ENCODE results near the gene TAS2R46.
"Not testable (repeated sequence)": the region's sequence is repeated elsewhere in the genome, so short reads cannot be mapped to it uniquely, and the experiment has no call there.

The TAS2R46 gene

DNA sequence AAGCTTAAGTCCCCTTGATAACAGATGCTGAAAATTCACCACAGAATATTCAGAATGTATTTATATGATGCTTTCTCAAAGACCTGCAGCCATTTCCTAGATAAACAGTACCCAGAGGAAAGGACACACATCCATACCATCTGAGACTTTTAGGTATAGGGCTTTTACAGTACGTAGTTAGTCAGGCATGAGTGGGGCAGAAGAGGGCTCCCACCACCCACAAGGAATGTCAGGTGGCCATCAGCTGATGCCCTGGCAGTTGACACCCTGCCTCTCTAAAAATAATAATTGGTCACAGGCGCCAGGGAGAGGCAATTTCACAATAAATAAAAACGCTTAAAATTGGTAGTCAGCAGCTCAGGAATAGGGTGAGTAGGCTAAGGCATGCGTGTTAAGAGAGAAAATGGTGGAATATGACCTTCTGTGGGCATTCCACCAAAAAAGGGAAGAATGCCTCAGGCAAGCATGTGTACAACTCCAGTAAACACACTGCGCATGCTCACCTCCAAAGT lies 7.8 kb upstream of the TAS2R46 start:
- no peak overlapping the region for H3K4me3 ChIP-seq (ENCODE audit: low read depth, low read length)
- TF ChIP-seq, protein P1, sequence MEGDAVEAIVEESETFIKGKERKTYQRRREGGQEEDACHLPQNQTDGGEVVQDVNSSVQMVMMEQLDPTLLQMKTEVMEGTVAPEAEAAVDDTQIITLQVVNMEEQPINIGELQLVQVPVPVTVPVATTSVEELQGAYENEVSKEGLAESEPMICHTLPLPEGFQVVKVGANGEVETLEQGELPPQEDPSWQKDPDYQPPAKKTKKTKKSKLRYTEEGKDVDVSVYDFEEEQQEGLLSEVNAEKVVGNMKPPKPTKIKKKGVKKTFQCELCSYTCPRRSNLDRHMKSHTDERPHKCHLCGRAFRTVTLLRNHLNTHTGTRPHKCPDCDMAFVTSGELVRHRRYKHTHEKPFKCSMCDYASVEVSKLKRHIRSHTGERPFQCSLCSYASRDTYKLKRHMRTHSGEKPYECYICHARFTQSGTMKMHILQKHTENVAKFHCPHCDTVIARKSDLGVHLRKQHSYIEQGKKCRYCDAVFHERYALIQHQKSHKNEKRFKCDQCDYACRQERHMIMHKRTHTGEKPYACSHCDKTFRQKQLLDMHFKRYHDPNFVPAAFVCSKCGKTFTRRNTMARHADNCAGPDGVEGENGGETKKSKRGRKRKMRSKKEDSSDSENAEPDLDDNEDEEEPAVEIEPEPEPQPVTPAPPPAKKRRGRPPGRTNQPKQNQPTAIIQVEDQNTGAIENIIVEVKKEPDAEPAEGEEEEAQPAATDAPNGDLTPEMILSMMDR (IDR thresholded peaks at IDR 0.05; ENCODE audit: low read depth, low read length, missing control alignments): no peak
- no peak for DNase-seq (ENCODE audit: low read depth)

DNA sequence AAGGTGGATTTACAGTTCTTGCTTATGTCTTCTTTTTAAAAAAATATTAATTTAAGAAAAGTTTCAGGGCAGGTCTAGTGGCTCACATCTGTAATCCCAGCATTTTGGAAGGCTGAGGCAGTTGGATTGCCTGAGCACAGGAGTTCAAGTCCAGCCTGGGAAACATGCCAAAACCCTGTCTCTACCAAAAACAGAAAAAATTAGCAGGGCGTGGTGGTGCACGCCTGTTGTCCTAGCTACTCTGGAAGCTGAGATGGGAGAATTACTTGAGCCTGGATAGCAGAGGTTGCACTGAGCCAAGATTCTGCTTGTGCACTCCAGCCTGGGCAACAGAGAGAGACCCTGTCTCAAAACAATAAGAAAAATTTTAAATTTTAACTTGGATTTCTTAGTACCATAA lies 5.4 kb upstream of the TAS2R46 start:
- DNase-seq (ENCODE audit: low read depth): no peak
- TF ChIP-seq, protein P1 (IDR thresholded peaks at IDR 0.05; ENCODE audit: low read depth, low read length, missing control alignments): no peak
- no peak overlapping the region for H3K4me3 ChIP-seq (ENCODE audit: low read depth, low read length)

DNA sequence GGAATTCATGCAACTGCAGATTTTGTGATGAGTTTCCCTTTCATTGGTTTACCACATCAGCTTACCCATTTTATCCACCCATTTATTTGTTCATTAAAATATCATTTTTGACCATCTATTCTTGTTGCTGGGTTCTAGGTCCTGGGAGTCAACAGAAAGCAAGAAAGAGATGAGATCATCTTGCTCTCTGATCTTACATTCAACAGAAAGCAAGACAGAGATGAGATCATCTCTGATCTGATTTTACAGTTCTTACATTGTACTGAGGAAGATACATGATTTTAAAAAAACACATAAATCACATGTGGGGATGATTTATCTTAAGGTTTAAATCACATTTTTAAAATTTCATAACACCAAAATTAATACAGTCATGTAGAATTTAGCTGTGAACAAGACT lies 2.3 kb downstream of the TAS2R46 start:
- DNase-seq (ENCODE audit: low read depth): no peak
- TF ChIP-seq, protein P1 (IDR thresholded peaks at IDR 0.05; ENCODE audit: low read depth, low read length, missing control alignments): no peak
- no peak overlapping the region for H3K4me3 ChIP-seq (ENCODE audit: low read depth, low read length)

DNA sequence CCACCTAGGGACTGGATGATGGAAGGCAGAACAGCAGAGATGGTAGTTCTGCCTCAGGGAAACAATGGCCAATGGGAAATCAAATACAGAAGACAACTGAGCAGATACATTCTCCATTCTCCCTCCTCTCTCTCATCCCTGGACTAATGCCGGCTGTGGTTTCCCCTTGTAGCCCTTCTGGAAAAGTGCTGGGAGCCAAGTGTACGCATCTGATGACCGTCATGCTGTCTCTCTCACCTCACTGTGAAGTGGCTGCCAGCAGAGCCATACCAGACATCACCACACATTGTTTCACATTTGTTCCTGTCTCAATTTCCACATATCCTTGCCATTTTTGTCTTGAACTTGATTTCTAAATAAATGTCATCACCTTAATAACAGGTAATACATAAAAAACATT lies 3.1 kb downstream of the TAS2R46 start:
- DNase-seq (ENCODE audit: low read depth): no peak
- TF ChIP-seq, protein P1 (IDR thresholded peaks at IDR 0.05; ENCODE audit: low read depth, low read length, missing control alignments): no peak
- no peak overlapping the region for H3K4me3 ChIP-seq (ENCODE audit: low read depth, low read length)

DNA sequence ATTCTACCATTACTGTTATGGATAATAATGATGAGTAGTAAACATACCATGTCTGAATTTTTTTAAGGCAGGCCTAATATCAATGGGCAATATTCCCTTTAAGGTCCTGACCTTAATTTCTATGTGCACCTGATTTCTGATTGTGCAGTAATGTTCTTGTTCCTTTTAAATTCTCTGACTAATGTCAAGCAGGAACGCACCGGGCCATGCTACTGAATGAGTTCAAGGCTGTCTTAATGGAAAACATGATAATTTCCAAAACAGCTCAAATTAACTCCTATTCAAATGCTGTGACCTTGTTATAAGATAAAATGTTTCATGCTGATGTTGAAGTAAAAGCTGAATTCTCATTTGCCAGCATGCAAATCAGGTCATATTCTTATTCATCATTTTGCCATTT lies 6.8 kb downstream of the TAS2R46 start:
- no peak overlapping the region for H3K4me3 ChIP-seq (ENCODE audit: low read depth, low read length)
- no peak for DNase-seq (ENCODE audit: low read depth)
- TF ChIP-seq, protein P1 (IDR thresholded peaks at IDR 0.05; ENCODE audit: low read depth, low read length, missing control alignments): no peak

DNA sequence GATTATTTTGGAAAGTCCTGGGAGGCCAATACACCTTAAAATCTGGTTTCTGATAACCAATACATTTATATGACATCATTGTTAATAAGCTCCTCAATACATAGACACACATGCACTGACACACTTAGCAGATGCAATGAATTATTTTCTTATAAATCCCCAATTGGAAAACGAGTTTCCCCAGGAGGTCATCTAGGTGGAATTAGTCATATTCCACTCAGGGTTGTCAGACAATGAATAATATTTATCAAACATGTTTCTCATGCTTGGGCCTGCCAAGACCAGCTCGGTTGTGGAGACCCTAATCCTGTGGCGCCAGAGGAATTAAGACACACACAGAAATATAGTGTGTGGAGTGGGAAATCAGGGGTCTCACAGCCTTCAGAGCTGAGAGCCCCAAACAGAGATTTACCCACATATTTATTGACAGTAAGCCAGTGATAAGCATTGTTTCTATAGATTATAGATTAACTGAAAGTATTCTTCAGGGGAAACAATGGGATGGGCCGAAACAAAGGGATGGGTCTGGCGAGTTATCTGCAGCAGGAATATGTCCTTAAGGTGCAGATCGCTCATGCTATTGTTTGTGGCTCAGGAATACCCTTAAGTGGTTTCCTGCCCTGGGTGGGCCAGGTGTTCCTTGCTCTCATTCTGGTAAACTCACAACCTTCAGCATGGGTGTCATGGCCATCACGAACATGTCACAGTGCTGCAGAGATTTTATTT lies 12.1 kb downstream of the TAS2R46 start:
- not testable (repeated sequence) for H3K4me3 ChIP-seq (ENCODE audit: low read depth, low read length); DNase-seq (ENCODE audit: low read depth)

DNA sequence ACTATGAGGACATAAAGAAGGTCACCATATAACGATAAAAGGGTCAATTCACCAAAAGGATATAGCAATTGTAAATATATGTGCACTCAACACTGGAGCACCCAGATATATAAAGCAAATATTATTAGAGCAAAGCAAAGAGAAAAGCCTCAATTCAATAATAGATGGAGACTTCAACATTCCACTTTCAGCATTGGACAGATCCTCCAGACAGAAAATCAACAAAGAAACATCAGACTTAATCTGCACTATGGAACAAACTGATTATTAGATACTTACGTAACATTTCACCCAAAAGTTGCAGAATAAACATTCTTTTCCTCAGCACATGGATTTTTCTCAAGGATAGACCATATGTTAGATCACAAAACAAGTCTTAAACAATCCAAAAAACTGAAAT lies 20.7 kb downstream of the TAS2R46 start:
- not testable (repeated sequence) for DNase-seq (ENCODE audit: low read depth); H3K4me3 ChIP-seq (ENCODE audit: low read depth, low read length)

DNA sequence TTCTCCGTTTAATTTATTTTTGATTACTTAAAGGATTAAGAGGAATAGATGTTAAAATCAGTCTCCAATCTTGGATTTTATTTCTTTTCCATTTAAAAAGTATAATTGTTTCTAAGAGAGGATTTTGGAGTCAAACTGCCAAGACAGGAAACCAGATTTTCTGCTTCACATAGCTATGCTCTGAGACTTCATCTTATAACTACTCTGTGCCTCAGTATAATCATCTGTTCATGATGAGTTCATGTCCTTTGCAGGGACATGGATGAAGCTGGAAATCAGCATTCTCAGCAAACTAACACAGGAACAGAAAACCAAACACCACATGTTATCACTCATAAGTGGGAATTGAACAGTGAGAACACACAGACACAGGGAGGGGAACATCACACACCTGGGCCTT lies 21.9 kb downstream of the TAS2R46 start:
- no peak for DNase-seq (ENCODE audit: low read depth)
- TF ChIP-seq, protein P1 (IDR thresholded peaks at IDR 0.05; ENCODE audit: low read depth, low read length, missing control alignments): no peak
- H3K4me3 ChIP-seq (ENCODE audit: low read depth, low read length): no peak overlapping the region

Data from GM12864 (cell line).